GM21360 (cell line): ENCODE measurements around the gene AVPR2.

Source experiments
- ATAC-seq: cut with Tn5 transposase; IDR thresholded peaks from one replicate; pipeline ENCODE4 v1.9.1; 2021; ENCODE audit warnings: mild to moderate bottlenecking, moderate library complexity; ENCODE audit not compliant: unreplicated experiment

Gene AVPR2

GRCh38 chrX:153910446-153910845 is 6.0 kb downstream of the AVPR2 start:
- ATAC-seq, result no peak

DNA sequence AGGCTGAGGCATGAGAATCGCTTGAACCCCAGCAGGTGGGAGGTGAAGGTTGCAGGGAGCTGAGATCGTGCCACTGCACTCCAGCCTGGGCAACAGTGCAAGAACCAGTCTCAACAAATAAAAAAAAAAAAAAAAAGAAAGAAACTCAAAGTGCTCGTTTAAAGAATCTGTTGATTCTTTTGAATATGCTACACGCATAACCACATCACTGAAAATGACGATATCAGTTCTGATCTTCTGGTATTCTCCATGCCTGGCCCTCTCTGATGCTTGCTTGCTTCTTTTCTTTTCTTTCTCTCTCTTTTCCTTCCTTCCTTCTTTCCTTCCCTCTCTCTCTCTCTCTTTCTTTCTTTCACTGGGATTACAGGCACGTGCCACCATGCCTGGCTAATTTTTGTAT is 7.3 kb downstream of the AVPR2 start:
- ATAC-seq, result no peak

DNA sequence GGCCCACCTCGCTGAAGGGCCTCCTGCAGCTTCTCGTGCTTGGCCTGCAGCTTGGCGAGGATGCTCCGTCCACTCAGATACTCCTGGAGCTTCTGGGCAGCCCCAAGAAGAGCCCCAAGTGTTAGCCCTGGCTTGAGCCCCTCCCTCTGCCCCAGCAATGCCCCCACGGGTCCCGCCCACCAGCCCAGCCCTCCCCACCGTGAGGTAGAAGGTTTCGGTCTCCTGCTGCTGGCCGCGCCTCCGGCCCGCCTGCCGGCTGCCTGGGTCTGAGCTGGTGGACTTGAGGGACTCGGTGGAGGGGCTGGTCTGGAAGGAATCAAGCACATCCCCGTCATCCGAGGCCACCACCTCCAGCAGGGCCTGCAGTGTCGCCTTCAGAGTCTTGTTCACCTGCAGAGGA is 8.7 kb downstream of the AVPR2 start:
- no peak for ATAC-seq

- no peak for ATAC-seq
Measured at GRCh38 chrX:153913701-153914100, 9.2 kb downstream of the AVPR2 start.

GRCh38 chrX:153917869-153918268 is 13.4 kb downstream of the AVPR2 start:
- no peak for ATAC-seq

- ATAC-seq, result no peak
Measured at GRCh38 chrX:153919281-153919680, 14.8 kb downstream of the AVPR2 start.

GRCh38 chrX:153920546-153920945 is 16.1 kb downstream of the AVPR2 start:
- ATAC-seq, result no peak

DNA sequence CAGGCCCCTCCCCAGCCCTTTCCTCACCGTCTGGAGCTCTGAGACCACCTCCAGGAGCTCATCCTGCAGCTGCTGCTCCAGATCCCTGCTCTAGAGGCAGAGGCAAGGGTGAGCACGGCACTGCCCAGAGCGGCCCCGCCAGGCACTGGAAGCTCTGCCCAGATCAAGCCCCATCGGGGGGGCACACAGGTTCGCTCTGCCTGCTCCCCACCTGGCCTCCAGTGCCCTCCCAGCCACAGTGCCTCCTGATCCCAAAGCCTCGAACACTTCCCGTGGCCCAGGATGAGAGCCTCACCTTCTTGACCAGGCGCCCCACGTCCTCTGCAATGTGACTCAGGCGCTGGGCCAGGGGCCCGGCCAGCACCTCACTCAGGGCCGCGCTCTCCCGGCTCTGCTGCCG is 16.6 kb downstream of the AVPR2 start:
- ATAC-seq, result no peak

GRCh38 chrX:153921511-153922446 is 17.3 kb downstream of the AVPR2 start:
- ATAC-seq, result no peak

DNA sequence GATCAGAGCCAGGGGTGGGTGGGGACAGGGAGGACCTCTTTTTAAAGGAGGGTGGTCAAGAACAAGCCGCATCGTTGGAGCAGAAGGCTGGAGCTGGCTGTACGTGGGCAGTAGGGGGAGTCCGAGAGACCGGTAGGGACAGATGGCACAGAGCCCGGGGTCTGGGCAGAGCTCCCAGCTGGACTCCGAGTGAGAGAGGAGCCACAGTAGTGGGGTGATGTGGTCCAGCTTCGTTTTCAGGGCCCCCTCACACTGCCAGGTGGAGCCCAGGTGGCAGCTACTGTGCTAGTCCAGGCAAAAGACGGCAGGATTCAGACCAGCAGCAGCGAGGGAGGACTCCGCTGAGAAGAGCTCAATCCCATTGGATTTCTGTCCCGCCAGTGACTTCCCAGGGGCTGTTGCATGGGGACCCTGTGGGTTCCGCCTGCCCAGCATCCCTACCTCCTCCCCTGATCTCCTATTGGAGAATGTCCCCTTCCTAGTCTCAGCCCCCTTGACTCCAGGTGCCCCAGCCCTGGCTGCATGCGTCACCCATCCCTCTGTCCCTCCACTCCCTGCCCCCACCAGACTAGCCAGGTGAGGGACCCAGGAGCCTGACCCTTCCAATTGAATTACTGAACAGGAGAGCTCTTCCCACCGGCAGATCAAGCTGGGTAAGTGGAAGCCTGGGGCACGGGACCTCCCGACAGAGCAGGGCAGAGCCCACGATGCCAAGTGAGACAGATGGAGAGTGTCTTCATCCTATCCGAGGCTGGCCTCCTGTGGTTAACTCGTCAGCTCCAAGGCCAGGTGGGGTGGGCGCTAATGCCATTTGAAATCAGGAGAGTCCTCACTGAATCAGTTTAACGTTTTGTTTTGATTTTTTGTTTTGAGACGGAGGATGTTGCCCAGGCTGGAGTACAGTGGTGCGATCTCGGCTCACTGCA is 18.7 kb downstream of the AVPR2 start:
- ATAC-seq, result no peak

DNA sequence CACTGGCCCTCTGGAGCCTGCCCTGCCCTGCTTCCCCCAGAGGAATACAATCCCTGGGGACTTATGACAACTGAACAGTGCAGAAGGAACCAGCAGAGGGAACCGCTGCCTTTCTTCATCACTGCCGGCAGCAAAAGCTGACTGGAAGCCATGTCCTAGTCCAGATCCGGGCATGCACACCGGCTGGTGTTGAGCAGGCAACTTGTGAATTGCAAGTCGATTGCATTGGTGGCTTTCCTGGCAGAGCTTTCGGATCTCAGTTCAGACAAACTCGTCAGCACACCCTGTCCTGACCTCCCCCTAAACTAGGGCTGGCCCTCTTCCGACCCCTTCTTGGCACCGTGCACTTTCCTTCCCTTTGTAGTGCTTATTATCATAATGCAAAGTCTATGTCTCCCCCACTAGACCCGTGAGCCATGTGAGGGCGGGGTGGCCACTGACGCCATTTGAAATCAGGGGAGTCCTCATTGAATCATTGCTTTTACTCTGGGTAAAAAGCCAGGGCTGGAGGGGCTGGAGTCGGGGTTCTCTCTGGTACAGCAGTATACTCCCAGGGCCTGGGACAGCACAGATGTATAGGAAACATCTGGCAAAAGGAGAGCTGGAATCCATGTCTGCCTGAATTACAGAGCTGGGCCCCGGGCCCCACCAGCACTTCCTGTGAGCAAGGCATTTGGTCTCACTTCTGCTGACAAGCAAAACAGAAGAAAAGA is 19.8 kb downstream of the AVPR2 start:
- no peak for ATAC-seq

DNA sequence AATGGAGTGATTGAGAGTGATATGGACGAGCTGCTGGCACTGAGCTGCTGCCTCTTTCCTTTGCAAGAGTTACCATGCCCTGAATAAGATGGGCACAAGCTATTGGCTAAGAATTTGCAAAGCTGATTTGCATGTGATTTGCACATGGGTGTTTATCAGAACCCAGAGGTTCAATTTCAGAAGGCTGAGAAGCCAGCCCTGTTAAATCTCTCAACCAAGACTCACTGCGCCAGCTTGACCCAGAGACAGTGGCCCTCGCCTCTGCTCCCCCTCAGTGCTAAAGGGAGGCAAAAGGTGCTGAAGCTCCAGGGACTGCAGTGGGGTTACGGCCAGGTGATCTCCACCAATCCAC is 20.9 kb downstream of the AVPR2 start:
- no peak for ATAC-seq

GRCh38 chrX:153925739-153926551 is 21.5 kb downstream of the AVPR2 start, which contains the start of gene ARHGAP4:
Gene ARHGAP4, minus strand, starts transcription at chrX:153926264. Its CDS starts 62 bp downstream, at chrX:153926202.
- no peak for ATAC-seq

DNA sequence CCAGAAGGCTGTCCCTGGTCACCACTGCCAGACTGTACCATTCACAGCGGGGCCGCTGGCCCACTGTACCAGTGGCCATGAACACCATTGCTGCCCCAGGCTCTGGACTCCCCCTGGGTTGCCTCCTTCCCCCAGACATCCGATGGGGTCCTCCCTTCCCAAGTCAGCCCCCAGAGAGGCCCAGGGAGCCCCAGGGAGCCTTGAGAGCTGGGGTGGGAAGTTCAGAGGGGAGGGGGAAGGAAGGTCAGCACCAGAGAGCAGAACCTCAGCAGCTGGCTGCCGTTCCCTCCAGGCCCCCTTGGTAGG is 22.0 kb downstream of the AVPR2 start:
- no peak for ATAC-seq

- no peak for ATAC-seq
Measured at GRCh38 chrX:153926858-153927671, 22.6 kb downstream of the AVPR2 start.

- no peak for ATAC-seq
Measured at GRCh38 chrX:153927672-153927921, 23.1 kb downstream of the AVPR2 start.

DNA sequence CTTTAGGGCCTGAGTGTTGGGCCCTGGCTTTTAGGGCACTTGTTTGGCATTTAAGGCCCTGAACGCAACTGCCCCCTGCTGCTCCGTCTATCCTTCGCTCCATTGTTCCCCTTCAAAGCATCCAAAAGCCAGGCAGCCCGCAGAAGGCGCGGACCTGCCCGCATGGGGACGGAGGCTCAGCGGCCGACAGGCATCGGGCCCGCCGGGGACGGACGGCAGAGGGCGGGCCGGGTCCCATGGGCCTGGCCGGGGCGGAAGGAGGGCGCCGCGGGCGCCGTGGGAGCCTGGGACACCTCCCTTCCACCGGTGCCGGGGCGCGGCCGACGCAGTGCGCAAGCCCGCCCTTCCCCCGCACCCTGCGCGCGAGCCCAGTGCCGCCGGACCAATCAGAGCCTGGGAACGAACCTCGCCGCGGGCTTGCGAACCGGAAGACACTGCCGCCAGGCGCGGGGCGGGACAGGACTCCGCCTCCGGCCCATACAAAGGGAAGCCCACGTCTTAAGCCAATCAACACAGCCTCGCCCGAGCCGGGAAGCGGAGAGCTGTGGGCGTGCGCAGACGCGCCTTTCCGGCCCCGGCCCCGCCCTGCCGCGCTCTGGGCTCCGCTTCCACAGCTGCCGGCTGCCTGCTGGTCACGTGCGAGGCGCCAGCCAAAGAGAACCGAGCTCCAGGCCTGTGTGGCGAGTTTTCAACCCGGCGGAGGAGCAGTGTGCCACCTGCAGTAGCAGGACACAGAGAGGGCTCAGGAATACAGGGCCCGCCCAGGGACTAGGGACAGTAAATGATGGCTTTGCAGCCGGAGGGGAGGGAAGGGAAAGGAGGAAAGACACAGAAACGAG is 23.7 kb downstream of the AVPR2 start:
- peak; percentile 64 for ATAC-seq

- no peak for ATAC-seq
Measured at GRCh38 chrX:153928846-153929245, 24.4 kb downstream of the AVPR2 start.

DNA sequence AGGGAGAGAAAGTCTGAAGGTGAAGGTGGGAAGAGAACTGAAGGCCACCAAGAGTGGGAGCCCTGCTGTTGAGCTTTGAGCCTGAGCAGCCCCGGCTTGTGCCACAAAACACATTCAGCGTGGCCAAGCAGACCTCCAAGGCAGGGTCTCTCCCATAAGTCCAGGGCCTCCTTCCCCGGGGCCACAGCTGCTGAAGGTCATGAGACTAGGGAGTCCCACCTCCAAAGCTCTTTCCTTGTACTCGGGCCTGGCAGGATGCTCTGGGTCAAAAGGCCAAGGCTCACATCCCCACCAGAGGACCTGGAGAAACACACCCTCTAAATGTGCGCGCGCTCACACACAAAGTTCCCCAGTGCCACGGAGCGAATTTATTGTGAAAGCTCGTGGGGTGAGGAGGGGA is 25.1 kb downstream of the AVPR2 start:
- ATAC-seq, result no peak
